Activated CD4-positive, alpha-beta T cell treated with anti-CD3 and anti-CD28 coated beads, Interleukin-2, Interleukin-4, amounts not matched to agents 100 ng/mL and 50 ng/mL, durations not matched to agents 16 hours and 8 hours (primary cell): Measurements from ENCODE around the gene SEMA3F.

ENCODE experiments used
- DNase-seq: peaks from one replicate; pipeline ENCODE4 v3.0.0-alpha.2; 2020; ENCODE audit warnings: low spot score

Gene SEMA3F

DNA sequence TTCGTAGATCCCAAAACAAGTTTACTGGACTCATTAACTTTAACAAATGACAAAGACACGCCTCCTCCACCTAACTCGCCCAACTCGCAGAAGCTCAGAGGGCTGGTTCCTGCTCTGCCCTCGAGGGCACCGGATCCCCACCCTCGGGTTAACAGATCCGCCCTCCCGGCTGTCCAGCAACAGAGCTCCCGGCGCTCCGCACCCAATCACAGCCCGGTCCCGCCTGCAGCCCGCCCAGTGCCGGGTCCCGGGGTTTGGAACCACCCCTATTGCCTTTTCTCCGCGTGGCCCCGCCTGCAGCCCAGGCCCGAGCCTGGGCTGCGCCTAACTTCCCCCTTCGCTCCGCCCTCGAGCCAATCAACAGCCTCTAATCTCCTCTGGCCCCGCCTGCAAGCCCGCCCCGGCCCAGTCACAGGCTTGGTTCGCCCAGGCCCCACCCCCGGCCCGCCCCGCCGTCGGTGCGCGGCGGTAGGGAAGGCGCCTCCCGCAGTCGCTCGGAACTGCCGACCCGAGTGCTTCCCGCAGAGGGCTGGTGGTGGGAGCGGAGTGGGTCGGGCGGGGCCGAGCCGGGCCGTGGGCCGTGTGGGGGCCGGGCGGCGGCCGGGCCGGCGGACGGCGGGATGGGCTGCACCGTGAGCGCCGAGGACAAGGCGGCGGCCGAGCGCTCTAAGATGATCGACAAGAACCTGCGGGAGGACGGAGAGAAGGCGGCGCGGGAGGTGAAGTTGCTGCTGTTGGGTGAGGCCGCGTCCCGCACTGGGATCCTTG, 80.8 kb downstream of the SEMA3F start, which contains the start of gene GNAI2:
GNAI2 (plus strand) TSS at position 489 of the 768 bp plus-strand sequence; CDS start at position 621, 132 bp downstream.
- peak; percentile 99 for DNase-seq

DNA sequence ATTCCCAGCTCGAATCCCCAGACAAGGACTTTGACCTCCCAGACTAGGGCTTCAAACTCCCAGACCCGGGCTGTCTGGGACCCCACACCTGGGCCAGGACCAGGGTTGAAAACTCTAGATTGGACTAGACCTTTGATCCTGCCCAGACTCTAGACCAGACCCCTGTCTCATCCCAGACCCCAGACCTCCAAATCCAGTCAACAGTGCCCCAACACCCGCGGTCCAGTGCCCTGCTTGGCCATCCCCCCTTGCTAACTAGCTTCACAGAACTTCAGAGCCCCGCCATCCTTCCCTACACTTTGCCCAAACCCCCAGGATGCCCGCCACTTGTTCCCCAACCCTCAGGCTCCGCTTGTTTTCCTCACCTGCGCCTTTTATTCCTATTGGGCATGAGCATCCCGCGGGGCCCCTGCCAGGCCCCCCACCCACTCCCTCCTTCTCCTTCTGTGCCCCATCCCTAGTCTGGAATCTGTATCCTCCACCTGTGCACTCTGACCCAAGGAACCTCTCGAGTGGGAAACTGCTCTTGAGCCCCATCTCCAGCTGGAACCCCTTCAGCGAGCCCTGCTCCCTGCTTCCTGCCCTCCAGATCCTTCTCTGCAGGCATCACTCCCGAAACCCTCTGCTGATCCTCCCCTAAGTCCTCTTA, 81.5 kb downstream of the SEMA3F start:
- no peak for DNase-seq

GRCh38 chr3:50237133-50237651, 82.1 kb downstream of the SEMA3F start:
- peak; percentile 41 for DNase-seq

- DNase-seq = peak; percentile 92
These were observed 82.8 kb downstream of the SEMA3F start for GRCh38 chr3:50237754-50238548.

GRCh38 chr3:50238549-50239026, 83.5 kb downstream of the SEMA3F start:
- DNase-seq = peak; percentile 32
